Hepatocyte (in vitro differentiated cells): ENCODE data around the gene SPDEF.

ENCODE experiments used
- EZH2 ChIP-seq: fragments of 200-600 bp; sonication (generic); IDR thresholded peaks from 2 replicates; pipeline ENCODE4 v1.6.1; 2016; ENCODE audit warnings: antibody characterized with exemption, mild to moderate bottlenecking, borderline replicate concordance
- EZH2phosphoT487 ChIP-seq: fragments of 200-600 bp; sonication (generic); IDR thresholded peaks from one replicate; pipeline ENCODE4 v1.6.1; 2018; ENCODE audit warnings: antibody characterized with exemption, mild to moderate bottlenecking, low read depth, moderate library complexity; ENCODE audit not compliant: unreplicated experiment, severe bottlenecking
- TF ChIP-seq, protein P1 (sequence below): fragments of 200-600 bp; sonication (generic); IDR thresholded peaks from 2 replicates; pipeline ENCODE4 v1.5.1; 2016; ENCODE audit warnings: antibody characterized with exemption, mild to moderate bottlenecking; ENCODE audit not compliant: poor library complexity

DNA sequence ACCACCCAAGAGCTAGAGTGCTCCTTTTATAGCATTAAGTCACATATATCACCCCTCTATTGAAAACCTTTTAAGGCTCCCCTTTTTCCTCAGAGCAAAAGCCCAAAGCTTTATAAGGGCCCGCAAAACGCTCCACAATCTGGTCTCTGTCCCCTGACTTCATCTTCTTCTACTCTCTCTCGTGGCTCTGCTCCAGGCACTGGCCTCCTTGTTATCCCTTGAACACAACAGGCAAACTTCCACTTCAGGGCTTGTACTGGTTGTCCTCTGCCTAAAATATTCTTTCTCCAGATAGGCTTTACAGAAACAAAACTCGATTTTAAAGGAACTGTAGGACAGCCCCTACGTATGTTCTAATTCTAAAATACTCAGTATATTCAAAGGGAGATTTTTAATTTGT, 44.0 kb upstream of the SPDEF start:
- TF ChIP-seq, protein P1, sequence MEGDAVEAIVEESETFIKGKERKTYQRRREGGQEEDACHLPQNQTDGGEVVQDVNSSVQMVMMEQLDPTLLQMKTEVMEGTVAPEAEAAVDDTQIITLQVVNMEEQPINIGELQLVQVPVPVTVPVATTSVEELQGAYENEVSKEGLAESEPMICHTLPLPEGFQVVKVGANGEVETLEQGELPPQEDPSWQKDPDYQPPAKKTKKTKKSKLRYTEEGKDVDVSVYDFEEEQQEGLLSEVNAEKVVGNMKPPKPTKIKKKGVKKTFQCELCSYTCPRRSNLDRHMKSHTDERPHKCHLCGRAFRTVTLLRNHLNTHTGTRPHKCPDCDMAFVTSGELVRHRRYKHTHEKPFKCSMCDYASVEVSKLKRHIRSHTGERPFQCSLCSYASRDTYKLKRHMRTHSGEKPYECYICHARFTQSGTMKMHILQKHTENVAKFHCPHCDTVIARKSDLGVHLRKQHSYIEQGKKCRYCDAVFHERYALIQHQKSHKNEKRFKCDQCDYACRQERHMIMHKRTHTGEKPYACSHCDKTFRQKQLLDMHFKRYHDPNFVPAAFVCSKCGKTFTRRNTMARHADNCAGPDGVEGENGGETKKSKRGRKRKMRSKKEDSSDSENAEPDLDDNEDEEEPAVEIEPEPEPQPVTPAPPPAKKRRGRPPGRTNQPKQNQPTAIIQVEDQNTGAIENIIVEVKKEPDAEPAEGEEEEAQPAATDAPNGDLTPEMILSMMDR, result no peak
- TF ChIP-seq EZH2phosphoT487, result no peak
- no peak for TF ChIP-seq EZH2
